Measurements from ENCODE around the gene WNT7B.

The WNT7B gene

DNA sequence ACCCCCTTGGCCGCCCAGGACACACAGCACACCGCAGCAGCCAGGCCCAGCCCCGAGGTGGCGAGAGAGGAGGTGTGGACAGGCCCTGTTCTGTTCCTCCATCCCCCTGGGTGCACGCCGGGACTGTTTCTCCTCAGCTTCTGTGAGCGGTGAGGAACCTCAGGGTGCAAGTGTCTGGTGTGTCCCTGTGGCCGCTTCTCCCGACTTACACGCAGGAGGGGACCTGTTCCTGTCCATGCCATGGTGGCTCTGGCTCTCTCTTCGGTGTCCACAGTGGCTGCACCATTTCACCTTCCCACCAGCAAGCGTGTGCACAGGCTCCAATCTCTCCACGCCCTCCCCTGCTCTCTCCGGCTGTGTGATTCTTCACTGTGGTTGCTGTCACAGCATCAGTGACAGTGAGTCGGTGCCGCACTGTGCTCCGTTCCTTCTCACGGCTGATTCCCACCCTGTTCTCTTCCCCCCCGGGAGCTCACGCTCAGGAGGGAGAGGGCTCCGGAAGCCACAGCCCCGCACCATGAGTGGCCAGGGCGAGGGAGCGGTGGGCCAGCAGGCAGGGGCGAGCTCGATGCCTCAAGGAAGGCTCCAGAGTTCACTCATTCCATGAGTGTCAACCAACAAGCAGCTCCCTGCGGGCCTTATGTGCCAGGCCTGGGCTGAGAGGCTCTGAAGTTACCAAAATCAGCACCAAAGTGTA, 18.6 kb upstream of the WNT7B start:
- DNase-seq (ENCODE audit: low read depth) = no peak

DNA sequence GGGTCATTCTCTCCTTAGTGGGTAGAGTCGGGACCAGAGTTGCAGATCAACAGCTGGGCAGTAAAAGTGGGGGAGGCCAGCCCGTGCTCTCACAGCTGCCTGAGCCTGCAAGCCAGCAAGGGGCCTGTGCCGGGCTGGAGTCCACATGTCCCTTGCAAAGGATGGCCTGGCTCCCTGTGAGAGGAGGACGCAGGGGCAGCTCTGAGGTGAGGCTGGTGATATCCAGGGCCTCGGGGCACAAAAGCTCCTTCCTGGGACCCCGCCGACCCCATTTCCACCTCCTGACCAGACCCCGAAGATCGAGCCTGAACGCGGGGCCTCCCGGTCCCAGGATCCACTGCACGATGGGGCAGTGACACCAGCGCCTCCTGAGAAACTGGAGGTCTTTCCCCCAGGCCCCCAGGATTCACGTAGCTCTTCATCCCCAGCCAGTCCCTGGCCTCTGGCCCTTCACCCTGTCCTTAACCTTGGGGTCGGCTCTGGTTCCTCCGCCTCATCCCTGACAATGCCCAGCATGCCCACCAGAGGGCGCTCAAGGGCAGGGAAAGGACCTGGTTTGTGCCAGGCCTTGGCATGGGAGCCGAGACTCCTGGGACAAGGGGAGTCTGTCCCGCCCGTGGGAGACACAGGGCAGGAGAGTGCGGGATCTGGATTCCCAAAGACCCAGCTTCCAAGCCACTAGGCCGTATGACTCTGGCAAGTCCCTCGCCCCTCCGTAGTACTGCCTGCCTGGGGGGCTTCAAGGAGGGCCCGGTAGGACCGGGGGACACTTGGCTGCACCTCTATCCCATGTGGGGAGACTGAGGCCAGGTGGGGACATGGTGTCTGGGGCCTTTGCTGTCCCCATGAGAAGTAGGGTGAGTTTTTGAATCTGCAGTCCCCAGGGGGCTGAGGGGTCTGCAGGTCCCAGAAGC, 17.8 kb upstream of the WNT7B start:
- DNase-seq (ENCODE audit: low read depth) = no peak

GRCh38 chr22:45993841-45994240, 16.9 kb upstream of the WNT7B start:
- no peak for DNase-seq (ENCODE audit: low read depth)

DNA sequence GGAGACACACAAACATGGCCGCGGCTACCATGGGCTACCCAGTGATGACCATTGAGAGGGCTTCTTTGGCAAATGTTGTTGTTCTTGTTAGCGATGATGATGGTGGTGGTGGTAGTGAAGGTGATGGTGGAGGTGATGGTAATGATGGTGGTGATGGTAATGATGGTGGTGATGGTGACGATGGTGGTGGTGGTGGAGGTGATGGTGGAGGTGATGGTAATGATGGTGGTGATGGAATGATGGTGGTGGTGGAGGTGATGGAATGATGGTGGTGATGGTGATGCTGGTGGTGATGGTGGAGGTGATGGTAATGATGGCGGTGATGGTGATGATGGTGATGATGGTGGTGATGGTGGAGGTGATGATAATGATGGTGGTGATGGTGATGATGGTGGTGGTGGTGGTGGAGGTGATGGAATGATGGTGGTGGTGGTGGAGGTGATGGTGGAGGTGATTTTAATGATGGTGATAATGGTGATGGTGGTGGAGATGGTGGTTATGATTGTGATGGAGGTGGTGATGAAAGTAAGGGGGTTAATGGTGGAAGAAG, 16.3 kb upstream of the WNT7B start:
- no peak for DNase-seq (ENCODE audit: low read depth)

- no peak for DNase-seq (ENCODE audit: low read depth)
These were observed 15.8 kb upstream of the WNT7B start for GRCh38 chr22:45992737-45993136.

DNA sequence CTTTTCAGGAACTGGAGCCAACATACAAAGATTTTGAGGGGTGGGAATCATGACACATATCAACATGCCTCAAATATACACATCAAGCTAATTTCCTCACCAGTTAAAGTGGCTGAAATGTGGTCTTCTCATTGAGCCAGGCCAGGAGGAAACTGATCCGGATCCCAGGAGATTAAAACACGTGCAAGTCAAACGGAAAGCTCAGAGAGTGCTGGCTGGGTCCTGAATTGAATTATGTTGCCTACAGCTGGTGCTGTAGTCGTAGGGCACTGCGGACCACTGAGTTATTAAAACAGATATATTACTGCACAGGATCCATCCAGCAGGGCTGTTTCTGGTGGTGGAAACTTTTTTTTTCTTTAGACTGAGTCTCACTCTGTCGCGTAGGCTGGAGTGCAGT, 14.1 kb upstream of the WNT7B start:
- DNase-seq (ENCODE audit: low read depth) = no peak

- no peak for DNase-seq (ENCODE audit: low read depth)
These were observed 10.3 kb upstream of the WNT7B start for GRCh38 chr22:45987136-45987861.

- DNase-seq (ENCODE audit: low read depth) = no peak
These were observed 7.5 kb upstream of the WNT7B start for GRCh38 chr22:45984316-45984916.

DNA sequence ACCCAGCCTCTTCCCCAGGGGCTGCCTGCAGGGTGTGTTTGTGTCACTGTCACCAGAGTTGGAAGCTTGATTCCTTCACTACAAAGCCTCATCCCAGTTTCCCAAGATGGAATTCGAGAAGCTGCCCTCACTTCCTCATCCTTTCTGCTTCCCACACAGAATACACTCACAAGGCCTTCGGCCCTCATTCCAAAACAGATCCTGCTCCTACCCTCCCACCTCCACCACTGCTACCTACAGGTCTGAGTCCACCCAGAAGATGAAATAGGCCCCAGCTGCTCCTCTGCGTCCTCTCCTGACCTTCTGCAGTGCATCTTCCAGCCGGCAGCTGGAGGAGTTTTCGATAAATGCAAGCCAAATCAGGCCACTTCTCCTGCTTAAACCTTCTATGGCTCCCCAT, 6.8 kb upstream of the WNT7B start:
- no peak for DNase-seq (ENCODE audit: low read depth)

DNA sequence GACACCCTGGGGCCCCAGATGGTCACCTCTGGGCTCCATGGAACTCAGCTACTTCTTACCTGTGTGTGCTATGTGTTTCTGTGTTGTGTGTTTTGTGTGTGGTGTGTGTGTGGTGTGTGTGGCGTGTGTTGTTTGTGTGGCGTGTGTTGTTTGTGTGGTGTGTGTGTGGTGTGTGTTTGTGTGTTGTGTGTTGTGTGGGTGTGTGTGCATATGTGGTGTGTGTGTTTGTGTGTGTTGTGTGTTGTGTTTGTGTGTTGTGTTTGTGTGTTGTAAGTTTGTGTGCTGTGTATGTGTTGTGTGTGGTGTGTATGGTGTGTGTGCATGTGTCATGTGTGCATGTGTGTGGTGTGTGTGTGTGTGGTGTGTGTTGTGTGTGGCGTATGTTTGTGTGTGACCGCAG, 3.8 kb upstream of the WNT7B start:
- DNase-seq (ENCODE audit: low read depth) = no peak

DNA sequence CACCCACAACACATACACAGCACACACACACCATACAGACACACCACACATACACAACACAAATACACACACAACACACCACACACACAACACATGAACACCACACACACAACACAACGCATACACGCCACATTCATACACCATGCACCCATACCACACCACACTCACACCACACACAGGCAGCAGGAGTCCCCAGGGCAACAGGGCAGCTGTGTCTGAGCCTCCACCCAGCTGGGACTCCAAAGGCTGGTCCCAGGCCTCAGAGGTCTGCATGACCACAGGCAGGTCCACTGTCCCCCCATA, 3.3 kb upstream of the WNT7B start:
- no peak for DNase-seq (ENCODE audit: low read depth)

- no peak for DNase-seq (ENCODE audit: low read depth)
These were observed 1.3 kb upstream of the WNT7B start for GRCh38 chr22:45978275-45978713.

- no peak for DNase-seq (ENCODE audit: low read depth)
These were observed 751 bp upstream of the WNT7B start for GRCh38 chr22:45977551-45978274.

GRCh38 chr22:45976254-45977002, 534 bp downstream of the WNT7B start:
- no peak for DNase-seq (ENCODE audit: low read depth)

DNA sequence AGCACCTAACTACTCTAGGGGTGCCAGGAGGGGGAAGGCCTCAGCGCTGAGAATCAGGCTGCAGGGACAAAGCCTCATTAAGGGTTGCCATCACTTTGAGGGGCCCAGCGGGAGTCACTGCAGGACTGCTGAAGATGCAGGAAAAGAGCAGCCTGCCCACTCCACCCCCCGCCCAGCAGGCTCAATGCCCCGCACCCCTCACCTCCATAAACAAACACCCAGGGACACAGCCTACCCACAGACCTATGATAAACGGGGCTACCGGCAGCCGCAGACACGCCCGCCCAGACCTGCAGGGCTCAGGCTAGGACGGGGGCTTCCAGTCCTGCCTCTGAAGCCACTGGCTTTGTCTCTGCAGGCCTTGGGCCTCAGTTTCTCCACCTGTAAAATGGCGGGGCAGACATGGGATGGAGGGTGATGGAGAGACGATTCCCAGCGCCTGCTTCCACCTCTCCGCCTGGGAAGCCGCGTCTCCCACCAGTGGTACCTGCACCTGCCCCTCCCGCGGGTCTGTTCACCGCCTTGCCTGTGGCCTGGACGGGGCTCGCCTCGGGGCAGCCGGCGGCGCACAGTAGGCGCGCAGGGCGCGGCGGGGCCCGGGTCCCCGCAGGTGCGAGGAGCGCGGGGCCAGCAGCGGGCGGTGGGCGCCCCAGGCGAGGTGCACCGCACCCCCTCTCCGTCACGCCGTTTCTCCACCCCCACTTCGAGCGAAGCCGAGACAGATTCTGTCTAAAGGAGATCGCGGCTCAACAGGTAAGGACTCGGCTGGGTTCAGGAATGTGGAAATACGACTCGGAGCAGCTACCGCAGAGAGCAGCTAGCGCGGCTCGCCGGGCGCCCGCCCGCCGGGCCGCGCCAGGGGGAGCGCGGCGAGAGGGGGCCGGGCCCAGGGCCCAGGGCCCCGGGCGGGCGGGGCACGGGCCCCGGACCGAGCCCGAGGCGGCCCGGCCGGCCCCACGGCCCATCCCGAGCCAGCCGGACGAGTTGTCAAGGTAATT, 1.5 kb downstream of the WNT7B start:
- DNase-seq (ENCODE audit: low read depth) = no peak

DNA sequence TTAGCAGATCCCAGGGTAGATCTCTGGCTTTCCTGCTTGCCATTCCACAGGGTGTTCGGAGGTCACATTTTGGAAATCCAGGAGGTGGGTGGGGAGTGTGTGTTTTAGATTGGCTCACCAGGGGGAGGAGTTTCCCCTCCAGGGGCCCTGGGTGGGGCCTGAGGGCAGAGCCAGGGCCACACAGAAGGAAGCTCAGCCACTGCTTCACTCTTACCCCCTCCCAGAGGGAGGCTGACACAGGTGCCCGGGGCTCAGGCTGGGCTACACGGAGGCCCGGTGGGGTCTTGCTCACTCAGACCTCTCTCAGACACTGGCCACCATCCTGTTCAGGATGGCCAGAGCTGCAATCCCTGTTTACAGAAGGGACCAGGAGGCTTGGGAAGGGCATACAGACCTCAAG, 2.5 kb downstream of the WNT7B start:
- no peak for DNase-seq (ENCODE audit: low read depth)

GRCh38 chr22:45972889-45973253, 4.1 kb downstream of the WNT7B start:
- no peak for DNase-seq (ENCODE audit: low read depth)

GRCh38 chr22:45972091-45972888, 4.7 kb downstream of the WNT7B start:
- DNase-seq (ENCODE audit: low read depth) = no peak

Data from GM04503 (cell line).